SU-DHL-6 (cell line): ENCODE measurements around the gene NFAT5.
"Not testable (repeated sequence)": the region's sequence is repeated elsewhere in the genome, so short reads cannot be mapped to it uniquely, and the experiment has no call there.

Source experiments
- H2AFZ ChIP-seq: fragments of 200-600 bp; sonication (generic); 2 replicates; pipeline ENCODE4 v1.6.1; 2014; ENCODE audit warnings: low read depth, mild to moderate bottlenecking, moderate library complexity, mixed read lengths, antibody characterized with exemption, low read length; ENCODE audit not compliant: severe bottlenecking
- H3F3A ChIP-seq: fragments of 200-600 bp; shearing (Covaris generic); 2 replicates; pipeline ENCODE4 v1.6.0; 2016; ENCODE audit warnings: antibody characterized with exemption, mild to moderate bottlenecking; ENCODE audit not compliant: insufficient read depth
- H3K27ac ChIP-seq: fragments of 200-600 bp; sonication (generic); 2 replicates; pipeline ENCODE4 v1.5.1; 2016; ENCODE audit warnings: low read depth, mild to moderate bottlenecking, low read length, moderate library complexity, mixed read lengths
- H3K27me3 ChIP-seq: fragments of 200-600 bp; sonication (generic), shearing (Covaris generic); 2 replicates; pipeline ENCODE4 v1.6.0; 2014; ENCODE audit warnings: mild to moderate bottlenecking, low read length
- H3K36me3 ChIP-seq: fragments of 200-600 bp; sonication (generic); 2 replicates; pipeline ENCODE4 v1.6.1; 2014; ENCODE audit warnings: mild to moderate bottlenecking, low read length, mixed read lengths
- H3K4me2 ChIP-seq: fragments of 300-600, 200-600 bp; shearing (Covaris generic), sonication (generic); 2 replicates; pipeline ENCODE4 v1.6.0; 2014; ENCODE audit warnings: low read length, low read depth, mild to moderate bottlenecking; ENCODE audit not compliant: poor library complexity, severe bottlenecking
- H3K4me3 ChIP-seq: fragments of 200-600 bp; sonication (generic); 2 replicates; pipeline ENCODE4 v1.5.1; 2014; ENCODE audit warnings: antibody characterized with exemption, low read length, mild to moderate bottlenecking, mixed read lengths; ENCODE audit not compliant: insufficient read depth, poor library complexity, severe bottlenecking
- H3K79me2 ChIP-seq: fragments of 200-600 bp; sonication (generic); 2 replicates; pipeline ENCODE4 v1.6.1; 2014; ENCODE audit warnings: mild to moderate bottlenecking, low read length, moderate library complexity; ENCODE audit not compliant: insufficient read depth
- H3K9ac ChIP-seq: fragments of 200-600 bp; sonication (generic); 2 replicates; pipeline ENCODE4 v1.7.0; 2014; ENCODE audit warnings: mild to moderate bottlenecking, low read length
- H3K9me2 ChIP-seq: fragments of 200-600 bp; sonication (generic); replicated peaks from 2 replicates; pipeline ENCODE4 v1.6.1; 2014; ENCODE audit warnings: low read length; ENCODE audit not compliant: insufficient read depth
- H3K9me3 ChIP-seq: fragments of 200-600 bp; sonication (generic); 2 replicates; pipeline ENCODE4 v1.6.1; 2014; ENCODE audit warnings: low read length, mixed read lengths; ENCODE audit not compliant: insufficient read depth
- H4K20me1 ChIP-seq: fragments of 200-600 bp; sonication (generic); 2 replicates; pipeline ENCODE4 v1.6.1; 2014; ENCODE audit warnings: low read depth, mild to moderate bottlenecking, antibody characterized with exemption, low read length, moderate library complexity, mixed read lengths
- EZH2phosphoT487 ChIP-seq: fragments of 200-600 bp; sonication (generic), shearing (Covaris generic); conservative IDR thresholded peaks from 2 replicates; pipeline ENCODE4 v1.6.1; 2018; ENCODE audit warnings: mild to moderate bottlenecking, antibody characterized with exemption, low read length, moderate library complexity, mixed read lengths
- TF ChIP-seq, protein P1 (sequence below): fragments of 200-600 bp; sonication (generic); IDR thresholded peaks from one replicate; pipeline ENCODE4 v1.5.1; 2017; ENCODE audit warnings: antibody characterized with exemption, mild to moderate bottlenecking, low read length, moderate library complexity; ENCODE audit not compliant: insufficient read depth, poor library complexity, severe bottlenecking

The NFAT5 gene

GRCh38 chr16:69633375-69633774, 67.6 kb downstream of the NFAT5 start:
- Histone ChIP-seq H2AFZ (no peak overlapping the region), H3F3A (no peaks in the 10 kb centered on the region; the same call in 1 of the 2 replicates), H3K9me2 (no peaks in the 10 kb centered on the region), H3K4me2 (no peak overlapping the region), H3K79me2 (no peaks in the 10 kb centered on the region), H3K4me3 (no peak overlapping the region), H3K9ac (no peak overlapping the region), H3K36me3 (peaks cover 10% of the 10 kb centered on the region), H3K27me3 (no peaks in the 10 kb centered on the region), H4K20me1 (no peaks in the 10 kb centered on the region), H3K9me3 (peaks cover 9% of the 10 kb centered on the region; the same call in 1 of the 2 replicates), H3K27ac (no peak overlapping the region)
- TF ChIP-seq EZH2phosphoT487 = no peak
- TF ChIP-seq, protein P1, sequence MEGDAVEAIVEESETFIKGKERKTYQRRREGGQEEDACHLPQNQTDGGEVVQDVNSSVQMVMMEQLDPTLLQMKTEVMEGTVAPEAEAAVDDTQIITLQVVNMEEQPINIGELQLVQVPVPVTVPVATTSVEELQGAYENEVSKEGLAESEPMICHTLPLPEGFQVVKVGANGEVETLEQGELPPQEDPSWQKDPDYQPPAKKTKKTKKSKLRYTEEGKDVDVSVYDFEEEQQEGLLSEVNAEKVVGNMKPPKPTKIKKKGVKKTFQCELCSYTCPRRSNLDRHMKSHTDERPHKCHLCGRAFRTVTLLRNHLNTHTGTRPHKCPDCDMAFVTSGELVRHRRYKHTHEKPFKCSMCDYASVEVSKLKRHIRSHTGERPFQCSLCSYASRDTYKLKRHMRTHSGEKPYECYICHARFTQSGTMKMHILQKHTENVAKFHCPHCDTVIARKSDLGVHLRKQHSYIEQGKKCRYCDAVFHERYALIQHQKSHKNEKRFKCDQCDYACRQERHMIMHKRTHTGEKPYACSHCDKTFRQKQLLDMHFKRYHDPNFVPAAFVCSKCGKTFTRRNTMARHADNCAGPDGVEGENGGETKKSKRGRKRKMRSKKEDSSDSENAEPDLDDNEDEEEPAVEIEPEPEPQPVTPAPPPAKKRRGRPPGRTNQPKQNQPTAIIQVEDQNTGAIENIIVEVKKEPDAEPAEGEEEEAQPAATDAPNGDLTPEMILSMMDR = no peak

- not testable (repeated sequence) for H3F3A ChIP-seq, H3K36me3 ChIP-seq, H3K79me2 ChIP-seq, H4K20me1 ChIP-seq, H3K27ac ChIP-seq, H3K9me2 ChIP-seq, H3K27me3 ChIP-seq, H3K4me3 ChIP-seq, H3K4me2 ChIP-seq, H3K9me3 ChIP-seq, H2AFZ ChIP-seq, H3K9ac ChIP-seq
Measured at GRCh38 chr16:69636563-69637146, 70.9 kb downstream of the NFAT5 start.

GRCh38 chr16:69637206-69637865, 71.6 kb downstream of the NFAT5 start:
- not testable (repeated sequence) for H3K9me2 ChIP-seq, H3K9ac ChIP-seq, H3K9me3 ChIP-seq, H3K36me3 ChIP-seq, H4K20me1 ChIP-seq, H3K27ac ChIP-seq, H3K27me3 ChIP-seq, H3F3A ChIP-seq, H2AFZ ChIP-seq, H3K79me2 ChIP-seq, H3K4me2 ChIP-seq, H3K4me3 ChIP-seq

DNA sequence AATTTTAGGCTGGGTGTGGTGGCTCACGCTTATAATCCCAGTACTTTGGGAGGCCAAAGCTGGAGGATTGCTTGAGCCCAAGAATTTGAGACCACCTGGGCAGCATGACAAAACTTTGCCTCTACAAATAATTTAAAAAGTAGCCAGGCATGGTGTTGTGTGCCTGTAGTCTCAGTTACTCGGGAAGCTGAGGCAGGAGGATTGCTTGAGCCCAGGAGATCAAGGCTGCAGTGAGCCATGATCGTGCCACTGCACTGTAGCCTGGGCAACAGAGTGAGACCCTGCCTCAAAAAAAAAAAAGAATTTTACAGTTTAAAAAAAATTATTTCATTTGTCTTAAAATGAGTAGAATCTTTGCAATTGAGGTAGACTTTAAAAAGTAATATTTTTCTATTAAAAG, 78.2 kb downstream of the NFAT5 start:
- not testable (repeated sequence) for H3K27me3 ChIP-seq, H3K4me2 ChIP-seq, H4K20me1 ChIP-seq, H3K27ac ChIP-seq, H3K9ac ChIP-seq, H3K4me3 ChIP-seq, H3K9me2 ChIP-seq, H3F3A ChIP-seq, H2AFZ ChIP-seq, H3K79me2 ChIP-seq, H3K9me3 ChIP-seq
- H3K36me3 ChIP-seq = peaks cover 18% of the 10 kb centered on the region

DNA sequence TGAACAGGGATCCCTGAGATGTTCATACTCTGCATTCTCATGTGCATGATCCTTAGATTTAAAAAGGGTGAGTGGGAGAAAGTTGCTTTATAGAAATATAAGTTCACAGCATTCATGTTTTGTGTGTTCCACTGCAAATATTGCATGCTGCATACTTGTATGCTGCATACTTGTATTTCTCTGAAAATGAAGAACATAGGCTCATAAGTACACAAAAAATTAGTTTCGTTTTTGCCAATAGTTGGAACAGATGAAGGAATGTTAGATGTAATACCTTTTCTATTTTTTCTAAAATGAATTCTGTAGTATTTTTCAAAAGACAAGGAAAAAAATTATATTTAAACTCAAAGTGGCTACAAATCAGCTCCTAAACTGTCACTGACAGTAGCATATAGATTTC, 79.0 kb downstream of the NFAT5 start:
- Histone ChIP-seq H3K36me3 (peaks cover 21% of the 10 kb centered on the region), H3K27me3 (no peaks in the 10 kb centered on the region), H3F3A (0 out of 2 replicates have a peak, but pooled peaks cover 4% of the 10 kb centered on the region), H2AFZ (no peak overlapping the region), H3K79me2 (0 out of 2 replicates have a peak, but pooled peaks cover 5% of the 10 kb centered on the region), H4K20me1 (no peaks in the 10 kb centered on the region), H3K9ac (no peak overlapping the region), H3K4me2 (no peak overlapping the region), H3K9me2 (no peaks in the 10 kb centered on the region), H3K9me3 (no peaks in the 10 kb centered on the region), H3K4me3 (no peak overlapping the region), H3K27ac (no peak overlapping the region)
- TF ChIP-seq, protein P1 = no peak
- TF ChIP-seq EZH2phosphoT487 = no peak
